GM19395 (cell line): Measurements from ENCODE around the gene SYNE2.

Source experiments
- ATAC-seq: cut with Tn5 transposase; IDR thresholded peaks from one replicate; pipeline ENCODE4 v1.9.1; 2021; ENCODE audit warnings: mild to moderate bottlenecking, moderate library complexity; ENCODE audit not compliant: unreplicated experiment

SYNE2 gene

GRCh38 chr14:63960926-63961567 is 108.2 kb downstream of the SYNE2 start:
- no peak for ATAC-seq

DNA sequence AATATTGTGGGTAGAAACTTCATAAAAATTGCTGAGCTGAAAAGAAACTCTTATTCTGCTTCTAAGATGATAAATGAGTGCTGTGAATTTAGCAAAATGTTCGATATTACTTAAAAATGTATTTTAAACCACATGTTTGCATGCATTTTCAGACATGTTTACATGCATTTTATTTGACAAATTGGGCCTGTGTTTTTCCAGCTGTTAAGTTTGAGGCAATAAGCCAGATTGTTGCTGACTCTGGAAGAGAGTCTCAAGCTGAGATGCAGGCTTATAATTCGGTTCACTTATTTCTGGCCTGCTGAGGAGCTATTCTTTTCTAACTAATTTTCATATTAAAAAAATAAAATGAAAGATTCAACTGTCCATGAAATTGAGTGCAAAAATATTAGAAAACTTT is 110.1 kb downstream of the SYNE2 start:
- ATAC-seq: no peak

GRCh38 chr14:63963439-63963838 is 110.6 kb downstream of the SYNE2 start:
- ATAC-seq: no peak

DNA sequence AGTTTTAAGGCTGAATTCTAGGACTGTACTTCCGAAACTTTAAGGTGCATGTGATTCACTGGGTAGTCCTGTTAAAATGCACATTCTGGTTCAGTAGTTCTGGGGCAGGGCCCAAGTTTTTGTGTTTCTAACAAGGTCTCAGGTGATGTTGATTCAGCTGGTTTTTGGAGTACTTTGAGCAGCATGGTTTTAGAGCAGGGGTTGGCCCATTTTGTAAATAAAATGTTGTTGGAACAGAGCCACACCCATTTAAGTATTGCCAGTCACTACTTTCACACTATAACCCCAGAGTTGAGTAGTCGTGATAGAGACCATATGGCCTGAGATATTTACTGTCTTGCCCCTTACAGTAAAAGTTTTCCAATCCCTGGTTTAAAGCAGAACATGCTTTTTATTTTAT is 111.3 kb downstream of the SYNE2 start:
- no peak for ATAC-seq

- ATAC-seq: no peak
Measured at GRCh38 chr14:63966407-63966806, 113.6 kb downstream of the SYNE2 start.

GRCh38 chr14:63972323-63972932 is 119.6 kb downstream of the SYNE2 start:
- no peak for ATAC-seq

GRCh38 chr14:63974176-63974575 is 121.4 kb downstream of the SYNE2 start:
- ATAC-seq: no peak

GRCh38 chr14:63981569-63981968 is 128.8 kb downstream of the SYNE2 start:
- no peak for ATAC-seq

DNA sequence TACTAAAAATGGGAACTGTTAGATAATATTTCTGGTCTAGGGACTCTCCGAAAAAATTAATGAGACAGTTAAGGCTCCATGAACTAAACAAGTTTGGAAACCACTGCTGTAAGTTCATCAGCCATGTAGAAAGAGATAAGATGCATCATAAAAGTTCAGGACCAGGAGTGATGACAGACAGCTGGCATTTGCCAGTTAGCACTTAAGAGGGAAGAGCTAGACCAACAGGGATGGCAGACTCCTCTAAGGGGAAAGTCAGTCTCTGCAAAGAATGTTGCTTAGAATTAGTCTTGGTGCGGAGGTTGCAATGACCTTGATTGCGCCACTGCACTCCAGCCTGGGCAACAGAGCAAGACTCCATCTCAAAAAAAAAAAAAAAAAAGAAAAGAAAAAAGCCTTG is 129.4 kb downstream of the SYNE2 start:
- no peak for ATAC-seq

GRCh38 chr14:63982629-63983028 is 129.8 kb downstream of the SYNE2 start:
- ATAC-seq: no peak

DNA sequence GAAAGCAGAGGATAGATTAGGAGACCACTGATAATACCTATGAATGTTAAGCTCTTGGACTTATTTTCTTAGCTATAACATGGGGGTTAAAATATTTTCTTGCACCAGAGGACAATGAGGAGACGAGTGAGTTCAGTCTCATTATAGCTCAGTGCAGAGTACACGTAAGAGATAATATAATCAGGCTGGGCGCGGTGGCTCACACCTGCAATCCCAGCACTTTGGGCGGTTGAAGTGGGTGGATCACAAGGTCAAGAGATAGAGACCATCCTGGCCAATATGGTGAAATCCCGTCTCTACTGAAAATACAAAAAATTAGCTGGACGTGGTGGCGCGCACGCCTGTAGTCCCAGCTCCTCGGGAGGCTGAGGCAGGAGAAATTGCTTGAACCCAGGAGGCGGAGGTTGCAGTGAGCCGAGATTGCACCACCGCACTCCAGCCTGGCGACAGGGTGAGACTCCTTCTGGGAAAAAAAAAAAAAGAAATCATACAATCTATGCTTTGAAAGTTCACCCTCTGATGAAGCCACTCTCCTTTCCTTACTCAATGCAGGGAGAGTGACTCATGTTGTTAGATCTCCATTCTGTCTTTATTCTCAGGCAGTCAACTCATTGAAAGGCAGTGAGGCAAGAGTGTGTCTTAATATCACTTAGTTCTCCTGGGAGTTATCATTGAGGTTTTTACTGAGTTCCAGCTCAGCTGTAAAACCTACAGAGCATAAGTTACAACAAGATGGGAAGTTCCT is 134.2 kb downstream of the SYNE2 start:
- ATAC-seq: no peak

DNA sequence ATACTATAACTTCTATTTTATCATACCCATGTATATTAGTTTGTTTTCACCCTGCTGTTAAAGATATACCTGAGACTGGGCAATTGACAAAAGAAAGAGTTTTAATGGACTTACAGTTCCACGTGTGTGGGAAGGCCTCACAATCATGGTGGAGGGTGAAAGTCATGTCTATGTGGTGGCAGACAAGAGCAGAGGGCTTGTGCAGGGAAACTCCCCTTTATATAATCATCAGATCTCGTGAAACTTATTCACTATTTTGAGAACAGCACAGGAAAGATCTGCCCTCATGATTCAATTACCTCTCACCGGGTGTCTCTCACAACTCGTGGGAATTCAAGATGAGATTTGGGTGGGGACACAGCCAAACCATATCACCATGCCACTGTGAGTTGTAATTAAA is 135.8 kb downstream of the SYNE2 start:
- ATAC-seq: no peak

DNA sequence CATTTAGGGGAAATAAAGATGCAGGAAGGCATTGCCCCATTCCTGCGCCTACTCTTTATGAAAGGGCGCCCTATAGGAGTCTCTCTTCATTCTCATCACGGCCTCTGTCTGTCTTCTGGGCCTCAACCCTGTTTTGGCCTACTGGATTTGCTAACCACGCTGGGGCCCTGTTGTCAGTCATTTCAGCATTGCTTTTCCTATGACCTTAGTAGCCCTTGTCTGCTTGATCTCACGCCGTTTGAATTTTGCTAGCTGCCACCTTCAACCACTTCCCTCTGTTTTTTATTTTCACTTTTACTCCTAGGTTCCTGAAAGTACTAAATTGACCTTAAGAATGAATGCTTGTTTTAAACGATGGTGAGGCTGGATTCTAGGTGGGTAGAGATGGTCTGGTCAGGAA is 139.0 kb downstream of the SYNE2 start:
- ATAC-seq: no peak

DNA sequence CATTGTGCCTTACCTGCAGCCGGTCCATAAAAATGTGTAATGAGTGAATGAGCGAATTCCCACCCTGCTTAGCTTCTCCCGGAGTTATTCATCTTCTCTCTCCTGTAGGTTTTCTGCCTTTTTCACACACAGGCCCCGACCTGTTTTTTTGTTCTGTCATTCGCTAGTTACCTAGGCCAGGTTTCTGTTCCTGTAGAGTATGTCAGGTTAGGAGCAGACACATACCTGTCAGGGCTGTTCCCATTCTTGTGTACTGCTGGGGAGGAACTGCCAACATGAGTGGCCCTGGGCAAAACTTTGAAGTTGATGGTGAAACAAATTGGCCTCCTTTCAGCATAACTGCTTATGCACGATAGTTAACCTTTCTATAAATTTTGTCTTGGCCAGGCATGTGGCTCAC is 140.1 kb downstream of the SYNE2 start:
- no peak for ATAC-seq

DNA sequence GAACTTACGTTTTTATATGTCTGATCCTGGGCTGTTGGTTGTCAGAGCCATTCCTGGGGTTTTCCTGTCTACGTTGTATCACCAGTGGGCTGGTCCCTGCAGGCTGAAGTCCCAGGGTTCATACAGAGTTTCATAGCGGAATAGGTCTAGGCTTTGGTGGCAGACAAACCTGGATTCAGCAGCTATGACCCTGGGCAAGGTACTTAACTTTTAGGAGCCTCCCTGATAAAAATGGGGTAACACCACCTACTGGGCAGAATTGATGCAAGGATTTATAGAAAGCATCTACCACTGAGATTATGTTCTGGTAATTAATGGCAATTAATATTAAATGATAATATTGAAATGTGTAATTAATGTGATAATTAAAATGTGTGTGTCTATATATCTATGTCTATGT is 141.2 kb downstream of the SYNE2 start:
- no peak for ATAC-seq

- ATAC-seq: no peak
Measured at GRCh38 chr14:63995285-63995684, 142.5 kb downstream of the SYNE2 start.

- no peak for ATAC-seq
Measured at GRCh38 chr14:63996016-63996415, 143.2 kb downstream of the SYNE2 start.

DNA sequence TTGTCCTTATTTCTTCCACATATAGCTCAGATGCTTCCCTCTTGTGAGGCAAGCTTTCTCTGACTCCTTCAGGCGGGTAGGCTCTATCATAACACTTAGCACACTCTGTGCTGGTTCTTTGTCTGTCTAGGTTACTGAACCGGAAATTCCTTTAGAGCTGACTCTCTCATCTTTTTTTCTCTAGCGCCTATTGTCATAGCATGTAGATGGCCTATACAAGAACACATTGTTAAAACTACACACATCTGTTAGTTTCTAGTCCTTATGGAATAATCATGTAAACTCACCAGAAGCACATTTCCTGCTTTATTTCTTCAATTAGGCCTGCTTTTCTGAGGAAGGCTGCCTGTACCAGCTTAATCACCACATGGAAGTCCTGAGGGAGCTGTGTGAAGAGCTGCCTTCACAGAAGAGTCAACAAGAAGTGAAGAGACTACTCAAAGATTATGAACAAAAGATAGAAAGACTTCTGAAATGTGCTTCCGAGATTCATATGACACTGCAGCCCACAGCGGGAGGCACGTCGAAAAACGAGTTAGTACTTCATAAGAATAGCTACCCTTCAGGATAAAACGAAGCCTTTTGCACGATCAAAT is 143.9 kb downstream of the SYNE2 start:
- no peak for ATAC-seq

DNA sequence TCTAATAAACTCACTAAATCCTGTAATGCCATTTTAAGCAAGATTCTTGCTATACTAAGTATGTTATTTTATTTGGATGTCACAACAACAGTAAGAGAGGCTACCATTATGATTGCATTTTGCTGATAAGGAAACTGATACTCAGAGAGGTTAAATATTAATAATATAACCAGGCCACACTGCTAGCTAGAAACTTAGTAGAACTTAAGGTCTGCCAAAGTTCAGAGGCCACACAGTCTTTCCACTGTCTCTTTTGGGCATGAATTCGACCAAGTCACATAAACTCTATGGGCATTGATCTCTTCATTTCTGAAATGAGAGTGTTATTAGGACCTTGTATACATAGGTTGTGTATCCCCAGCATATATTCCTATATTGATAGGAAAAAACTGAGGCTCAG is 147.9 kb downstream of the SYNE2 start:
- ATAC-seq: no peak

DNA sequence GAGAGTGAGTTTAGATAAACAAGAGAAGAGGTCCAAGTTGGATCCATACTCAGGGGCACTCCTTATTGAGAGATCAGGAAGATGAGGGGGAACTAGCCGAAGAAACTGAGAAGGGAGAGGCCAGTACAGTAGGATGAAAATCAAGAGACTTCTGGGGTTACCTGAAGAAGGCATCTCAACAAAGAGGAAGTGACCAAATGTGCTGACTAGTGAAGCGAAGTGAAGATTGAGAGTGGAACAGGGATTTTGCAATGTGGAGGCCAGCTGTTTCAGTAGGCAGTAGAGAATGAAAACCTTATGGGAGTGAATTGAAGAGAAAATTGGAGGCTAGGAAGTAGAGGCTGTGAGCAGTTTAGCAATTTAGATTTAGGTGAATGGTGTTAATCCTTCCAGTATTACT is 153.0 kb downstream of the SYNE2 start:
- peak; percentile 54 for ATAC-seq

GRCh38 chr14:64008016-64008415 is 155.2 kb downstream of the SYNE2 start:
- ATAC-seq: no peak

DNA sequence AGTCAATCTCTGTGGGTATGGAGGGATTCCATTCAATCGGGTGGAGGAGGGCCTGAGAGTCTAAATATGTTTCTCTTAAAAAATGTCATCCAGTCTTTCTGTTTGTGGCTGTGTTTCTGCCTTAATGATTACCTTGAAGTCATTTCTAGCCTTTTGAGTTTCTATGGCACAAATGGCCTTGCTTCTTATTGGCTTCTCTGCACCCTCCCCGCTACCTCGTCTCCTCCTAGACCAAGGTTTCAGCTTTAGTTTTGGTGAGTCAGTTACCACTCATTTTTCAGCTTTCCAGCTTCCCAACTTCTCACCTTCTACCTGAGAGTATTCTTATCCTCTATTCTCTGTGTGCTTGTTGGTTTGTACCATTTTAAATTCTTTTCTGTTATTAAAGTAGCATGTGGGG is 159.2 kb downstream of the SYNE2 start:
- no peak for ATAC-seq
